ENCODE results near the gene FAM3B.

DNA sequence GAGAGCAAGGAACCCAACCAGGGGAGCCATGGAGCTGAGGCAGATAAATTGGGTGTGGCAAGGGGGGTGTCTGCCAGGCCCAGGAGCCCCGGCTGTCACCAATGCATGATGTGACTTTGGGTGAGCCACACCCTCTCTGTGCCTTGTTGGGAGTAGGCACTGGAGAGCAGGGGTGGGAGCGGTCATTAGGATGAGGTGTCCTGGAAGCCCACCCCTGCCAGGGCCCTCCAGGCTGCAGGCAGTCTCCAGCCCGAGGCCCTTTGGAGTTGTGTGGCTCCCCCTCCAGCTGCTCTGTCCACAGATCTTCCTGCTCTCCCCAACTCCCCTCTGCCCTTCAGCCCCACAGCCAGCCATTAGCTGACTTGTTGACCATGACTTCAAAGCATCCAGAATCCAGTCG, 56.7 kb downstream of the FAM3B start:
- TF ChIP-seq POLR2AphosphoS5 (IDR thresholded peaks at IDR 0.05; ENCODE audit: low read depth) (no peak), JUNB (IDR thresholded peaks at IDR 0.05; ENCODE audit: unreplicated experiment) (no peak), STAT1 (IDR thresholded peaks at IDR 0.05; ENCODE audit: unreplicated experiment) (no peak), EZH2 (IDR thresholded peaks at IDR 0.05; ENCODE audit: low read depth, unreplicated experiment) (no peak), CTCF (conservative IDR thresholded peaks at IDR 0.05; ENCODE audit: low read depth in 2 of 2) (no peak), EZH2phosphoT487 (IDR thresholded peaks at IDR 0.05; ENCODE audit: unreplicated experiment) (no peak), ETS1 (IDR thresholded peaks at IDR 0.05) (no peak), CREB1 (CRISPR knock-in tag; IDR thresholded peaks at IDR 0.05; ENCODE audit: low read depth) (no peak), ZNF331 (CRISPR knock-in tag; IDR thresholded peaks at IDR 0.05; ENCODE audit: low read depth) (no peak), ZNF114 (CRISPR knock-in tag; IDR thresholded peaks at IDR 0.05) (no peak), ZNF462 (CRISPR knock-in tag; IDR thresholded peaks at IDR 0.05) (no peak)
- TF ChIP-seq, protein P1, sequence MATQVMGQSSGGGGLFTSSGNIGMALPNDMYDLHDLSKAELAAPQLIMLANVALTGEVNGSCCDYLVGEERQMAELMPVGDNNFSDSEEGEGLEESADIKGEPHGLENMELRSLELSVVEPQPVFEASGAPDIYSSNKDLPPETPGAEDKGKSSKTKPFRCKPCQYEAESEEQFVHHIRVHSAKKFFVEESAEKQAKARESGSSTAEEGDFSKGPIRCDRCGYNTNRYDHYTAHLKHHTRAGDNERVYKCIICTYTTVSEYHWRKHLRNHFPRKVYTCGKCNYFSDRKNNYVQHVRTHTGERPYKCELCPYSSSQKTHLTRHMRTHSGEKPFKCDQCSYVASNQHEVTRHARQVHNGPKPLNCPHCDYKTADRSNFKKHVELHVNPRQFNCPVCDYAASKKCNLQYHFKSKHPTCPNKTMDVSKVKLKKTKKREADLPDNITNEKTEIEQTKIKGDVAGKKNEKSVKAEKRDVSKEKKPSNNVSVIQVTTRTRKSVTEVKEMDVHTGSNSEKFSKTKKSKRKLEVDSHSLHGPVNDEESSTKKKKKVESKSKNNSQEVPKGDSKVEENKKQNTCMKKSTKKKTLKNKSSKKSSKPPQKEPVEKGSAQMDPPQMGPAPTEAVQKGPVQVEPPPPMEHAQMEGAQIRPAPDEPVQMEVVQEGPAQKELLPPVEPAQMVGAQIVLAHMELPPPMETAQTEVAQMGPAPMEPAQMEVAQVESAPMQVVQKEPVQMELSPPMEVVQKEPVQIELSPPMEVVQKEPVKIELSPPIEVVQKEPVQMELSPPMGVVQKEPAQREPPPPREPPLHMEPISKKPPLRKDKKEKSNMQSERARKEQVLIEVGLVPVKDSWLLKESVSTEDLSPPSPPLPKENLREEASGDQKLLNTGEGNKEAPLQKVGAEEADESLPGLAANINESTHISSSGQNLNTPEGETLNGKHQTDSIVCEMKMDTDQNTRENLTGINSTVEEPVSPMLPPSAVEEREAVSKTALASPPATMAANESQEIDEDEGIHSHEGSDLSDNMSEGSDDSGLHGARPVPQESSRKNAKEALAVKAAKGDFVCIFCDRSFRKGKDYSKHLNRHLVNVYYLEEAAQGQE (IDR thresholded peaks at IDR 0.05; ENCODE audit: unreplicated experiment): no peak

Measured in GM23338 (cell line).